Activated T-cell treated with anti-CD3 and anti-CD28 coated beads, Interleukin-2, amount 50 U/mL, for 1 hour (primary cell): Measurements from ENCODE around the gene CHRNB2.

Source experiments
- DNase-seq: peaks from one replicate; pipeline ENCODE4 v3.0.0-alpha.2; 2020

The CHRNB2 gene

GRCh38 chr1:154582885-154583284 is 15.3 kb downstream of the CHRNB2 start:
- no peak for DNase-seq

GRCh38 chr1:154583773-154584172 is 16.2 kb downstream of the CHRNB2 start:
- DNase-seq, result no peak

- no peak for DNase-seq
Observed at GRCh38 chr1:154584267-154584994, 16.9 kb downstream of the CHRNB2 start.

GRCh38 chr1:154586231-154586630 is 18.7 kb downstream of the CHRNB2 start:
- DNase-seq, result no peak

GRCh38 chr1:154586641-154587040 is 19.1 kb downstream of the CHRNB2 start:
- DNase-seq, result no peak

- no peak for DNase-seq
Observed at GRCh38 chr1:154589780-154590179, 22.2 kb downstream of the CHRNB2 start.

- no peak for DNase-seq
Observed at GRCh38 chr1:154590756-154591155, 23.2 kb downstream of the CHRNB2 start.

- DNase-seq, result no peak
Observed at GRCh38 chr1:154591206-154591605, 23.6 kb downstream of the CHRNB2 start.

- DNase-seq, result no peak
Observed at GRCh38 chr1:154593390-154593789, 25.8 kb downstream of the CHRNB2 start.

GRCh38 chr1:154594811-154595210 is 27.2 kb downstream of the CHRNB2 start:
- no peak for DNase-seq

- DNase-seq, result no peak
Observed at GRCh38 chr1:154595621-154596020, 28.0 kb downstream of the CHRNB2 start.

GRCh38 chr1:154598871-154599635 is 31.5 kb downstream of the CHRNB2 start:
- DNase-seq, result no peak

GRCh38 chr1:154599658-154600057 is 32.1 kb downstream of the CHRNB2 start:
- no peak for DNase-seq

- DNase-seq, result no peak
Observed at GRCh38 chr1:154603317-154603716, 35.7 kb downstream of the CHRNB2 start.

- no peak for DNase-seq
Observed at GRCh38 chr1:154605534-154605933, 38.0 kb downstream of the CHRNB2 start.

GRCh38 chr1:154607106-154607608 is 39.6 kb downstream of the CHRNB2 start:
- DNase-seq, result no peak

- DNase-seq, result peak; percentile 83
Observed at GRCh38 chr1:154607609-154608396, 40.2 kb downstream of the CHRNB2 start, which contains the start of gene ADAR. ADAR (minus strand) TSS chr1:154608186; CDS start chr1:154608006, 180 bp downstream.

GRCh38 chr1:154608397-154609270 is 41.1 kb downstream of the CHRNB2 start:
- DNase-seq, result peak; percentile 54

GRCh38 chr1:154609398-154610380 is 42.1 kb downstream of the CHRNB2 start:
- peak; percentile 52 for DNase-seq

GRCh38 chr1:154611150-154611862 is 43.7 kb downstream of the CHRNB2 start:
- no peak for DNase-seq
